ENCODE measurements around the gene ATG16L1.

DNA sequence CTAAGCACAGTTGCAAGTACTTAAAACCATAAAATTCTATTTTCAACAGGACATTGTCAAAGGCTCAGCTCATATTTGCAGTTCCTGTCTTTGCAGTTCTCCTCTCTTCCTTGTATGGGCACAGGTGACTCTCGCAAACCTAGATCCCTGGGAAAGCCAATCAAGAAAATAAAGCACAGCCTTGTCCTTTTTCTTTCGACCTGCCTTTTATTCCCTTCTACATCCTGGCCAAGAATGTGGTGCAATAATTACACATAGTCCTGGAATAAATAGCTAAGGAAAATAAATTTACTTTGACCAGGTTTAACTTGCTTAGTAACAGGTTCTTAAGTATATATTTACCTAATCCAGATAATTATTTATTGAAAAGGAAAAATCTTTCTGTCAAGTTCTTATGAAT lies 20.2 kb downstream of the ATG16L1 start:
- TF ChIP-seq CTCF (conservative IDR thresholded peaks at IDR 0.05 in 1 of 2, IDR thresholded peaks at IDR 0.05 in 1 of 2; ENCODE audit: extremely low read depth in 1 of 2, insufficient read depth in 1 of 2, low read depth in 1 of 2, low read length in 2 of 2) (no peak), EZH2 (IDR thresholded peaks at IDR 0.05; ENCODE audit: borderline replicate concordance, low read length) (no peak)

Data from mammary epithelial cell (primary cell).